Effector memory CD4-positive, alpha-beta T cell (primary cell): ENCODE measurements around the gene IGSF9.

Source experiments
- DNase-seq, 3 donors: peaks; one replicate each; pipeline ENCODE4 v3.0.0-alpha.2; 2020
- H3K27ac ChIP-seq: 2 replicates; pipeline ENCODE4 v1.7.0; 2013; ENCODE audit warnings: mild to moderate bottlenecking, low read length, moderate library complexity; ENCODE audit not compliant: insufficient read depth, poor library complexity, severe bottlenecking
- H3K27me3 ChIP-seq: replicated peaks from 2 replicates; pipeline ENCODE4 v1.7.0; 2013; ENCODE audit warnings: mild to moderate bottlenecking, low read length; ENCODE audit not compliant: insufficient read depth, control insufficient read depth, poor library complexity, severe bottlenecking
- H3K36me3 ChIP-seq: 2 replicates; pipeline ENCODE4 v1.7.0; 2013; ENCODE audit warnings: mild to moderate bottlenecking, low read length, moderate library complexity; ENCODE audit not compliant: control insufficient read depth, insufficient read depth
- H3K4me1 ChIP-seq: 2 replicates; pipeline ENCODE4 v1.7.0; 2013; ENCODE audit warnings: low read length, mild to moderate bottlenecking; ENCODE audit not compliant: control insufficient read depth, insufficient read depth, poor library complexity, severe bottlenecking
- H3K4me3 ChIP-seq: 2 replicates; pipeline ENCODE4 v1.7.0; 2013; ENCODE audit warnings: low read length, low read depth, mild to moderate bottlenecking; ENCODE audit not compliant: insufficient read depth, poor library complexity, severe bottlenecking
- H3K9me3 ChIP-seq: 2 replicates; pipeline ENCODE4 v1.7.0; 2013; ENCODE audit warnings: mild to moderate bottlenecking, low read length, moderate library complexity; ENCODE audit not compliant: control insufficient read depth

Gene IGSF9

DNA sequence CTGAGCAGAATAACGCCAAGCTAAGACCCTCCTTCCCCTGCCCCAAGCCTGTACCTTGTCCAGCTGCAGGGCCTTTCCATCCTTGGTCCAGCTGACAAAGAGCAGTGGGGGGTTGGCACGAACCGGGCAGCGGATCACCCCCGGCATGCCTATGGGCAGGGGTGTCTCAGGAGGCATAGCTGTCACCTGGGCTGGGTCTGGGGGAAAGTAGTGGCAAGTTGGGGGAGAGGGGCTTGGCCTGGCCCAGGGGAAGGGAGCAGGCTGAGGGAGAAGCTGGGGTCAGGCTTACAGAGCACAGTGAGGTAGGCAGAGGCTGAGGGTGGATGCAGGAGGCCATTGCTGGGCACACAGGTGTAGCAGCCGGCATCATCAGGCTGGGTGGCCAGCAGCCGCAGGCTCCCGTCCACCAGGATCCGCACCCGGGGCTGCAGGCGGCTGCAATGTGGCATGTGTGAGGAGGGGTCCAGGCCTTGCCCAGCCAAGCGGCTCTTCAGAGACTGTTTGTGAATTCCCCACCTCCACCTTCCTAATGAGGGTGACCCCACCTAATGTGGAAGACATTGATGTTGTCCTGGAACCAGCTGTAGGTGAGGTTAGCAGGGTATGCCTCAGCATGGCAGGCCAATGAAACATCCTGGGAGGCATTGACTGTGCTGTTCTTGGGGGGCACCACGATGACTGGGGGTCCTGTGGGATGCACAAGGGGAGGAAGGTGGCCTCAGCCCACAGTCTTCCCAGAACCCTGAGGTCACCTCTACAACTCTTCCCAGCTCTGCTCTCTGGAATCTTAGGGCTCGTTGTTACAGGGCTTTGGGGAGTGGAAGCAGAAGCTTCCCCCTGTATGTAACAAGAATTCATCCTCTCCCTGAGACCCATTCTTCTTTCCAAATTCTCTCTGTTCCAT is 11.0 kb downstream of the IGSF9 start:
- Histone ChIP-seq H3K4me1 (peaks cover 6% of the 10 kb centered on the region), H3K4me3 (no peak overlapping the region)

GRCh38 chr1:159933347-159933746 is 12.1 kb downstream of the IGSF9 start:
- H3K4me1 ChIP-seq, result peaks cover 6% of the 10 kb centered on the region
- no peaks in the 10 kb centered on the region for H3K9me3 ChIP-seq
- no peak overlapping the region for H3K27ac ChIP-seq
- H3K36me3 ChIP-seq, result no peaks in the 10 kb centered on the region
- H3K4me3 ChIP-seq, result no peak overlapping the region
- H3K27me3 ChIP-seq, result no peaks in the 10 kb centered on the region
- DNase-seq, result no peak

More for the DNA sequence above, 11.0 kb downstream of the IGSF9 start:
- H3K36me3 ChIP-seq, result no peaks in the 10 kb centered on the region
- no peaks in the 10 kb centered on the region for H3K9me3 ChIP-seq
- no peak overlapping the region for H3K27ac ChIP-seq
- no peak for DNase-seq
- no peaks in the 10 kb centered on the region for H3K27me3 ChIP-seq

GRCh38 chr1:159932296-159933285 is 12.8 kb downstream of the IGSF9 start:
- H3K27ac ChIP-seq, result no peak overlapping the region
- H3K4me3 ChIP-seq, result no peak overlapping the region
- no peaks in the 10 kb centered on the region for H3K27me3 ChIP-seq
- no peaks in the 10 kb centered on the region for H3K36me3 ChIP-seq
- no peak for DNase-seq
- H3K9me3 ChIP-seq, result no peaks in the 10 kb centered on the region
- peaks cover 6% of the 10 kb centered on the region for H3K4me1 ChIP-seq

GRCh38 chr1:159931795-159932173 is 13.6 kb downstream of the IGSF9 start:
- no peak overlapping the region for H3K27ac ChIP-seq
- H3K4me3 ChIP-seq, result no peak overlapping the region
- no peaks in the 10 kb centered on the region for H3K36me3 ChIP-seq
- no peaks in the 10 kb centered on the region for H3K9me3 ChIP-seq
- no peaks in the 10 kb centered on the region for H3K27me3 ChIP-seq
- H3K4me1 ChIP-seq, result peaks cover 6% of the 10 kb centered on the region
- DNase-seq, result no peak

DNA sequence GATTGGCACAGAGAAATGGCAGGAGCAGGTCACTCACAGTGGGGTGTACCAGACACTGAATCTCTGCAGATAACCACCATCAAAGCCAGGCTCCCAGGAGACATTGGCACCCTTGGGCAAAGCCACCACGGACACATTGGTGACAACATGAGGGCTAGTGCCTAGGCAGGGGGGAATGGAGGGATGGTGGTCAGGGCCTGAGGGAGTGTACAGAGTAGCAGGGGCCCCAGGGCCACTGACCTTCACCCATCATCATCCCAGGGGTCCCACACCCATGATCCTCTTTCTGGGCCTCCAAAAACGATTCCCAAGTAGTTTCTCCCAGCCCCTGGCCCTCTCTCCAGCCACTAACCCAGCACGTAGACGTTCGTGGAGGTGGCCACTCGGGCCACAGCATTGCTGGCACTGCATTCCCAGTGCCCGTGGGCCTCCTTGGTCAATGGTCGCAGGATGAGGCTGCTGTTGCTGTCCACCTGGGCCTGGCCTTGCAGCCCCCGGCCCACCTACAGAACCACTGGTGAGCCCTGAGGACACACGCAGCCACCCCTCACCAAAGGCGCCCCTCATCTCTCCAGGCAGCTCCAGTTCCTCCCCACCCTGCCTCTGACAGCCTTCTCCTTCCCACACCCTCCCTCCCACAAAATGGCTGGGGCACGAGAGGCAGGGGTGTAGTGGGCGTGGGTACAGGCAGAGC is 14.2 kb downstream of the IGSF9 start:
- peaks cover 2% of the 10 kb centered on the region for H3K4me1 ChIP-seq
- no peaks in the 10 kb centered on the region for H3K27me3 ChIP-seq
- H3K9me3 ChIP-seq, result no peaks in the 10 kb centered on the region
- H3K4me3 ChIP-seq, result no peak overlapping the region
- no peak overlapping the region for H3K27ac ChIP-seq
- no peaks in the 10 kb centered on the region for H3K36me3 ChIP-seq
- DNase-seq, result no peak

- Histone ChIP-seq H3K36me3 (no peaks in the 10 kb centered on the region), H3K9me3 (no peaks in the 10 kb centered on the region), H3K4me3 (no peak overlapping the region), H3K27ac (no peak overlapping the region), H3K4me1 (no peaks in the 10 kb centered on the region), H3K27me3 (no peaks in the 10 kb centered on the region)
- DNase-seq, result no peak
These were observed 14.8 kb downstream of the IGSF9 start for GRCh38 chr1:159930634-159931033.

DNA sequence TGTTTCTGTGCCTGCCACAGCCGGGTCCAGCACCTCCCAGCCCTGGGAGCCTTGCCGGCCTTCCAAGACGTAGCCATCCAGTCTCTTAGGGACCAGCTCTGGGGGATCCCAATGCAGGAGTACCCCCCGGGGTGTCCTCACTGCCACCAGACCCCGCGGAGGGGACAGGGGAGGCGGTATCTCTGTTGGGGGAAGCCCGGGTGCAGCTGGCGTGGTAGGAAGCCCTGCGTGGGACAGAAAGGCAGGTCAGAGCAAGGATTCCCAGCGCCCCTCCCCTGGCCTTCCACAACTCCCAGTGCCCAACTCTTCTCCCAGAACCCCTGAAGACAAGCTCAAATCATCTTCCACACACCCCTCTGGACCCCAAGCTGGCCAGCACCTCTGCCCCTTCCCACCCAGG is 15.2 kb downstream of the IGSF9 start:
- Histone ChIP-seq H3K27ac (no peak overlapping the region), H3K4me1 (no peaks in the 10 kb centered on the region), H3K4me3 (no peak overlapping the region), H3K9me3 (no peaks in the 10 kb centered on the region), H3K36me3 (no peaks in the 10 kb centered on the region), H3K27me3 (no peaks in the 10 kb centered on the region)
- DNase-seq, result no peak

- Histone ChIP-seq H3K27me3 (no peaks in the 10 kb centered on the region), H3K4me3 (no peak overlapping the region), H3K36me3 (no peaks in the 10 kb centered on the region), H3K4me1 (no peaks in the 10 kb centered on the region), H3K9me3 (no peaks in the 10 kb centered on the region), H3K27ac (no peak overlapping the region)
- DNase-seq, result no peak
These were observed 16.0 kb downstream of the IGSF9 start for GRCh38 chr1:159929155-159930051.

DNA sequence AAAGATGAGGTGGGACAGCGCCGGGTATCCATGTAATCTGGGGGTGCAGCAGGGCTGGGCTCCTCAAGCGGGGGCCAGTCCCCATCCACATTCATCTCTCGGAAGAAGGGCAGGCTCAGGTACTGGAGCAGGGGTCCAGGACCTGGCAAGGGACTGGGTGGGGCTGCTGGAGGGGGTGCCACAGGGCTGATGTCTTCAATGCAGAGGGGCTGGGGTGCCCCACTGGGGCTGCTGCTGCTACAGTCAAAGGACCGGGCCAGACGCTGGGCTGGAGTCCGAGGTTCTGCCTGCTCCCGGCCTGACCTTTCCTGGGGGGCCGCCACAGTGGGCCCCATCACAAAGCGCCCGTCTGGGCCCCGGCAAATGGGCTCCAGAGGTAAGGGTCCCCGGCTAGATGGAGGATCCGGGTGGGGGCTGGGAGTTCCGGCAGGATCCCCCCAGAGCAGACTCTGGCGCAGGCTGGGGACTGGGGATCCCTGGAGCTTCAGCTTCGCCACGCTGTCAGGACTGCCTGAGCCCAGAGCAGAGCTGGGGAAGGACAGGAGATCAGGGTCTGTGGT is 16.8 kb downstream of the IGSF9 start:
- no peak overlapping the region for H3K4me3 ChIP-seq
- no peaks in the 10 kb centered on the region for H3K27me3 ChIP-seq
- no peak for DNase-seq
- no peaks in the 10 kb centered on the region for H3K36me3 ChIP-seq
- no peaks in the 10 kb centered on the region for H3K4me1 ChIP-seq
- H3K27ac ChIP-seq, result no peak overlapping the region
- H3K9me3 ChIP-seq, result no peaks in the 10 kb centered on the region
